ENCODE measurements around the gene RUNX3.
"Not testable (repeated sequence)": the region's sequence is repeated elsewhere in the genome, so short reads cannot be mapped to it uniquely, and the experiment has no call there.

- not testable (repeated sequence) for TF ChIP-seq EZH2 (IDR thresholded peaks at IDR 0.05; ENCODE audit: low read length, missing control alignments); CTCF (conservative IDR thresholded peaks at IDR 0.05 in 1 of 2, IDR thresholded peaks at IDR 0.05 in 1 of 2; ENCODE audit: low read depth in 1 of 2, low read length in 2 of 2)
Observed at GRCh38 chr1:24907587-24908294, 22.3 kb downstream of the RUNX3 start.

Measured in fibroblast of lung (primary cell).